H9 (cell line): ENCODE results near the gene DNM2. TPM values are rescaled to one million over a fixed set of nuclear protein-coding genes. Genes with fewer than 3 reads are reported as not detected.

Experiments used
- DNase-seq: peaks from one replicate; pipeline ENCODE4 v3.0.0-alpha.2; 2017
- H2AFZ ChIP-seq: one replicate; pipeline ENCODE4 v1.6.1; 2013; ENCODE audit warnings: mild to moderate bottlenecking, low read length, control low read depth, moderate library complexity
- H2AK5ac ChIP-seq: 2 replicates; pipeline ENCODE4 v1.6.1; 2013; ENCODE audit warnings: low read length, control low read depth, mixed read lengths; ENCODE audit not compliant: insufficient read length
- H2BK120ac ChIP-seq: one replicate; pipeline ENCODE4 v1.6.1; 2013; ENCODE audit warnings: low read depth, mild to moderate bottlenecking, low read length, control low read depth, inconsistent platforms; ENCODE audit not compliant: poor library complexity, severe bottlenecking
- H2BK12ac ChIP-seq: 2 replicates; pipeline ENCODE4 v1.6.1; 2013; ENCODE audit warnings: low read length, control low read depth, mixed read lengths, low read depth; ENCODE audit not compliant: insufficient read length
- H2BK15ac ChIP-seq: 2 replicates; pipeline ENCODE4 v1.6.1; 2013; ENCODE audit warnings: low read depth, low read length, control low read depth
- H2BK20ac ChIP-seq: one replicate; pipeline ENCODE4 v1.6.1; 2013; ENCODE audit warnings: low read depth, mild to moderate bottlenecking, low read length, control low read depth, inconsistent platforms; ENCODE audit not compliant: poor library complexity, severe bottlenecking
- H2BK5ac ChIP-seq: 2 replicates; pipeline ENCODE4 v1.6.1; 2013; ENCODE audit warnings: low read length, control low read depth, mixed read lengths; ENCODE audit not compliant: insufficient read length
- H3K14ac ChIP-seq: 2 replicates; pipeline ENCODE4 v1.6.1; 2013; ENCODE audit warnings: low read length, control low read depth; ENCODE audit not compliant: insufficient read depth
- H3K18ac ChIP-seq: 2 replicates; pipeline ENCODE4 v1.6.1; 2013; ENCODE audit warnings: low read depth, mild to moderate bottlenecking, mixed read lengths, low read length, control low read depth; ENCODE audit not compliant: insufficient read length
- H3K23ac ChIP-seq: 2 replicates; pipeline ENCODE4 v1.6.1; 2013; ENCODE audit warnings: low read length, control low read depth, mixed read lengths, low read depth; ENCODE audit not compliant: insufficient read length
- H3K23me2 ChIP-seq: 2 replicates; pipeline ENCODE4 v1.6.1; 2013; ENCODE audit warnings: low read depth, mild to moderate bottlenecking, mixed read lengths, low read length, control low read depth; ENCODE audit not compliant: insufficient read length, poor library complexity, severe bottlenecking
- H3K27ac ChIP-seq: 2 replicates; pipeline ENCODE4 v1.5.1; 2013; ENCODE audit warnings: low read length, control low read depth, mixed read lengths, low read depth; ENCODE audit not compliant: insufficient read length
- H3K27me3 ChIP-seq: 2 replicates; pipeline ENCODE4 v1.6.1; 2013; ENCODE audit warnings: low read length, control low read depth, inconsistent platforms; ENCODE audit not compliant: insufficient read depth
- H3K4ac ChIP-seq: 2 replicates; pipeline ENCODE4 v1.6.1; 2013; ENCODE audit warnings: low read depth, mild to moderate bottlenecking, control low read depth, inconsistent platforms, low read length, moderate library complexity
- H3K4me1 ChIP-seq: 2 replicates; pipeline ENCODE4 v1.6.1; 2013; ENCODE audit warnings: low read length, control low read depth, inconsistent platforms; ENCODE audit not compliant: insufficient read depth
- H3K4me2 ChIP-seq: 2 replicates; pipeline ENCODE4 v1.6.1; 2013; ENCODE audit warnings: low read length, control low read depth, mixed read lengths; ENCODE audit not compliant: insufficient read length, insufficient read depth
- H3K56ac ChIP-seq: 2 replicates; pipeline ENCODE4 v1.6.1; 2013; ENCODE audit warnings: low read depth, mild to moderate bottlenecking, mixed read lengths, low read length, control low read depth; ENCODE audit not compliant: insufficient read length
- H3K79me1 ChIP-seq: 2 replicates; pipeline ENCODE4 v1.6.1; 2013; ENCODE audit warnings: low read depth, mild to moderate bottlenecking, moderate library complexity, low read length, control low read depth, inconsistent platforms; ENCODE audit not compliant: insufficient read depth, poor library complexity, severe bottlenecking
- H3K79me2 ChIP-seq: 2 replicates; pipeline ENCODE4 v1.6.1; 2013; ENCODE audit warnings: low read length, control low read depth, inconsistent platforms; ENCODE audit not compliant: insufficient read depth
- H3K9ac ChIP-seq: 2 replicates; pipeline ENCODE4 v1.6.1; 2013; ENCODE audit warnings: low read length, control low read depth, mixed read lengths; ENCODE audit not compliant: insufficient read length; ENCODE audit errors: extremely low read depth
- H3K9me3 ChIP-seq: one replicate; pipeline ENCODE4 v1.6.1; 2013; ENCODE audit warnings: low read depth, low read length, inconsistent platforms; ENCODE audit not compliant: control insufficient read depth
- H3T11ph ChIP-seq: one replicate; pipeline ENCODE4 v1.6.1; 2013; ENCODE audit warnings: mild to moderate bottlenecking, low read length, control low read depth, inconsistent platforms
- H4K20me1 ChIP-seq: one replicate; pipeline ENCODE4 v1.6.1; 2013; ENCODE audit not compliant: control insufficient read depth, insufficient read length, insufficient read depth
- H4K5ac ChIP-seq: 2 replicates; pipeline ENCODE4 v1.6.1; 2013; ENCODE audit warnings: low read depth, mild to moderate bottlenecking, mixed read lengths, low read length, control low read depth; ENCODE audit not compliant: insufficient read length
- H4K8ac ChIP-seq: replicated peaks from 2 replicates; pipeline ENCODE4 v1.6.1; 2013; ENCODE audit warnings: low read length, control low read depth, mixed read lengths, low read depth; ENCODE audit not compliant: insufficient read length
- H4K91ac ChIP-seq: 2 replicates; pipeline ENCODE4 v1.6.1; 2013; ENCODE audit warnings: low read depth, mild to moderate bottlenecking, moderate library complexity, mixed read lengths, low read length, control low read depth; ENCODE audit not compliant: insufficient read length
- H3K27ac Mint-ChIP-seq, 3 experiments: 2 replicates in 2 of 3; 3 replicates in 1 of 3; pipeline ENCODE4 v1.8.0; 2020 to 2021; ENCODE audit warnings: mixed read lengths in 3 of 3, mild to moderate bottlenecking in 1 of 3, moderate library complexity in 1 of 3
- H3K27me3 Mint-ChIP-seq: 2 replicates; pipeline ENCODE4 v1.8.0; 2021; ENCODE audit warnings: low read depth, mild to moderate bottlenecking, moderate library complexity, mixed read lengths
- H3K36me3 Mint-ChIP-seq, 3 experiments: 2 replicates in 2 of 3; 3 replicates in 1 of 3; pipeline ENCODE4 v1.8.0; 2020 to 2021; ENCODE audit warnings: low read depth in 3 of 3, mixed read lengths in 3 of 3; ENCODE audit not compliant: insufficient read depth in 1 of 3
- H3K4me1 Mint-ChIP-seq, 2 experiments: 2 replicates each; pipeline ENCODE4 v1.8.0; 2020; ENCODE audit warnings: mixed read lengths in 2 of 2
- H3K4me3 Mint-ChIP-seq, 2 experiments: 2 replicates in 1 of 2; 3 replicates in 1 of 2; pipeline ENCODE4 v1.8.0; 2020 to 2021; ENCODE audit warnings: mild to moderate bottlenecking in 2 of 2, mixed read lengths in 2 of 2, moderate library complexity in 1 of 2
- H3K9me3 Mint-ChIP-seq, 2 experiments: 2 replicates in 1 of 2; 3 replicates in 1 of 2; pipeline ENCODE4 v1.8.0; 2020; ENCODE audit warnings: mild to moderate bottlenecking in 2 of 2, mixed read lengths in 2 of 2, moderate library complexity in 1 of 2
- WGBS: extraction: QIAGEN DNeasy Blood & Tissue Kit; methylation state at CpG from one replicate; pipeline ENCODE4 v1.1.7; 2013; ENCODE audit warnings: missing lambda C conversion rate, low lambda C conversion rate, mixed read lengths; ENCODE audit not compliant: insufficient read length; ENCODE audit errors: extremely low coverage; 5-methylcytosine and 5-hydroxymethylcytosine counted together
- total RNA-seq: library from RNA; stranded (reverse); gene quantifications from 2 replicates; pipeline ENCODE4 v1.2.1, GENCODE V29; 2021
- TF ChIP-seq, protein P1 (sequence below): fragments of 200-600 bp; sonication (generic); conservative IDR thresholded peaks from 3 replicates; pipeline ENCODE4 v1.8.0; 2021; ENCODE audit warnings: antibody characterized with exemption, mild to moderate bottlenecking

Gene DNM2
- total RNA-seq, 1 experiment from 2014 or later, result 152 TPM

DNA sequence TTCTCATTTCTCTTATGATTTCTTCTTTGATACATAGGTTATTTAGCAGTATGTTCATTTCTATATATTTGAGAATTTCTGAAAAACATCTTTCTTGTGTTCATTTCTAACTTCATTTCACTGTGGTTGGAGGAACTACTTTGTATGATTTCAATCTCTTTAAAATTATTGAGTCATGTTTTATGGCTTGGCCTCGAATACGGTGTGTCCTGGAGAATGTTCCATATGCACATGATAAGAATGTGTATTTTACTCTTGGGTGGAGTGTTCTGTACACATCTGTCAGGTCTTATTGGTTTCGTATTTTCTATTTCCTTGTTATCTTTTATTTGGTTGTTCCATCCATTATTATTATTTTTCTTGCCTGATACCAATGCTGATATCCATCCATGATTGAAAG, 22.9 kb downstream of the DNM2 start:
- H4K91ac ChIP-seq, result no peak overlapping the region
- no peaks in the 10 kb centered on the region for H4K20me1 ChIP-seq
- DNase-seq, result no peak

More for the DNA sequence above, 22.9 kb downstream of the DNM2 start:
- H3K23ac ChIP-seq, result no peak overlapping the region
- H3K9me3 Mint-ChIP-seq, result peaks cover 5 to 7% of the 10 kb centered on the region in 2 experiments; a peak in 4 of 5 replicates
- H2AFZ ChIP-seq, result no peak overlapping the region
- H2BK20ac ChIP-seq, result no peak overlapping the region
- H3K4me1 ChIP-seq, result no peaks in the 10 kb centered on the region
- H3T11ph ChIP-seq, result no peak overlapping the region
- H3K18ac ChIP-seq, result no peak overlapping the region
- no peak overlapping the region for H3K56ac ChIP-seq
- H3K27me3 Mint-ChIP-seq, result no peaks in the 10 kb centered on the region
- H2BK5ac ChIP-seq, result no peak overlapping the region
- H3K36me3 Mint-ChIP-seq, result peaks cover 6 to 15% (median 13%) of the 10 kb centered on the region in 3 experiments
- no peak overlapping the region for H3K9ac ChIP-seq
- no peaks in the 10 kb centered on the region for H3K27me3 ChIP-seq
- TF ChIP-seq, protein P1, sequence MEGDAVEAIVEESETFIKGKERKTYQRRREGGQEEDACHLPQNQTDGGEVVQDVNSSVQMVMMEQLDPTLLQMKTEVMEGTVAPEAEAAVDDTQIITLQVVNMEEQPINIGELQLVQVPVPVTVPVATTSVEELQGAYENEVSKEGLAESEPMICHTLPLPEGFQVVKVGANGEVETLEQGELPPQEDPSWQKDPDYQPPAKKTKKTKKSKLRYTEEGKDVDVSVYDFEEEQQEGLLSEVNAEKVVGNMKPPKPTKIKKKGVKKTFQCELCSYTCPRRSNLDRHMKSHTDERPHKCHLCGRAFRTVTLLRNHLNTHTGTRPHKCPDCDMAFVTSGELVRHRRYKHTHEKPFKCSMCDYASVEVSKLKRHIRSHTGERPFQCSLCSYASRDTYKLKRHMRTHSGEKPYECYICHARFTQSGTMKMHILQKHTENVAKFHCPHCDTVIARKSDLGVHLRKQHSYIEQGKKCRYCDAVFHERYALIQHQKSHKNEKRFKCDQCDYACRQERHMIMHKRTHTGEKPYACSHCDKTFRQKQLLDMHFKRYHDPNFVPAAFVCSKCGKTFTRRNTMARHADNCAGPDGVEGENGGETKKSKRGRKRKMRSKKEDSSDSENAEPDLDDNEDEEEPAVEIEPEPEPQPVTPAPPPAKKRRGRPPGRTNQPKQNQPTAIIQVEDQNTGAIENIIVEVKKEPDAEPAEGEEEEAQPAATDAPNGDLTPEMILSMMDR, result no peak
- H3K14ac ChIP-seq, result no peak overlapping the region
- H4K5ac ChIP-seq, result no peak overlapping the region
- no peak overlapping the region for H3K27ac ChIP-seq
- no peak overlapping the region for H2BK12ac ChIP-seq
- no peak overlapping the region for H2BK120ac ChIP-seq
- H3K79me2 ChIP-seq, result peaks cover 3% of the 10 kb centered on the region
- peaks cover 10 to 16% of the 10 kb centered on the region in 2 experiments for H3K4me1 Mint-ChIP-seq
- no CpG with 5 or more reads among the region's 3 CpGs for WGBS
- no peak overlapping the region for H2AK5ac ChIP-seq
- H3K27ac Mint-ChIP-seq, result no peak overlapping the region
- H3K4me3 Mint-ChIP-seq, result no peak overlapping the region
- no peak overlapping the region for H3K4me2 ChIP-seq
- no peak overlapping the region for H3K4ac ChIP-seq
- H2BK15ac ChIP-seq, result no peak overlapping the region
- peaks cover 3% of the 10 kb centered on the region for H3K79me1 ChIP-seq
- no peak overlapping the region for H4K8ac ChIP-seq
- H3K23me2 ChIP-seq, result no peaks in the 10 kb centered on the region
- no peaks in the 10 kb centered on the region for H3K9me3 ChIP-seq
